ENCODE measurements around the gene RAB31.

RAB31 gene

DNA sequence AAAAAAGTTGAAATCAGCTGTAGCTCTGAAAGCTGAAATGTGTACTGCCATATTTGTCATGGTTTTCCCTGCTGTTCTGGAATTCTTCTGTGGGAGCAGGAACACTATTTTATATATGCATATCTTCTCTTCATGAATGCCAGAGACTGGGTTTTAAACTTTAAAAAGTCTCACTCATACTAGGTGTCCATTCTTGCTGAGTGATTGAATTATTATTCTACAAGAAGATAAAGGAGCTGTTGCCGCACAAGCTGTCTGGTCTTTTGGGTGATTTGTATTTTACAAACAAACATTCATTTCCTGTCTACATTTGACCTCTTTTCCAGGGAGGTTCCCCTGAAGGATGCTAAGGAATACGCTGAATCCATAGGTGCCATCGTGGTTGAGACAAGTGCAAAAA is 137.2 kb downstream of the RAB31 start:
- no peaks in the 10 kb centered on the region for H3K27me3 ChIP-seq (ENCODE audit: control insufficient read depth in 2 of 2, insufficient read depth in 2 of 2, low read length in 2 of 2)
- no peaks in the 10 kb centered on the region for H3K36me3 ChIP-seq (ENCODE audit: control insufficient read depth in 2 of 2, insufficient read depth in 2 of 2, low read length in 2 of 2)
- no peak overlapping the region for H3K4me3 ChIP-seq (ENCODE audit: low read length in 2 of 2)
- no peak overlapping the region for H3K27ac ChIP-seq (ENCODE audit: low read depth in 2 of 2, low read length in 2 of 2)
- no peaks in the 10 kb centered on the region for H3K9me3 ChIP-seq (ENCODE audit: control insufficient read depth in 2 of 2, low read length in 2 of 2)
- peaks cover 10 to 24% of the 10 kb centered on the region in 2 donors for H3K4me1 ChIP-seq (ENCODE audit: control insufficient read depth in 2 of 2, insufficient read depth in 2 of 2, low read length in 2 of 2)
- H3K9ac ChIP-seq (ENCODE audit: low read depth in 1 of 2, low read length in 2 of 2): no peak overlapping the region

DNA sequence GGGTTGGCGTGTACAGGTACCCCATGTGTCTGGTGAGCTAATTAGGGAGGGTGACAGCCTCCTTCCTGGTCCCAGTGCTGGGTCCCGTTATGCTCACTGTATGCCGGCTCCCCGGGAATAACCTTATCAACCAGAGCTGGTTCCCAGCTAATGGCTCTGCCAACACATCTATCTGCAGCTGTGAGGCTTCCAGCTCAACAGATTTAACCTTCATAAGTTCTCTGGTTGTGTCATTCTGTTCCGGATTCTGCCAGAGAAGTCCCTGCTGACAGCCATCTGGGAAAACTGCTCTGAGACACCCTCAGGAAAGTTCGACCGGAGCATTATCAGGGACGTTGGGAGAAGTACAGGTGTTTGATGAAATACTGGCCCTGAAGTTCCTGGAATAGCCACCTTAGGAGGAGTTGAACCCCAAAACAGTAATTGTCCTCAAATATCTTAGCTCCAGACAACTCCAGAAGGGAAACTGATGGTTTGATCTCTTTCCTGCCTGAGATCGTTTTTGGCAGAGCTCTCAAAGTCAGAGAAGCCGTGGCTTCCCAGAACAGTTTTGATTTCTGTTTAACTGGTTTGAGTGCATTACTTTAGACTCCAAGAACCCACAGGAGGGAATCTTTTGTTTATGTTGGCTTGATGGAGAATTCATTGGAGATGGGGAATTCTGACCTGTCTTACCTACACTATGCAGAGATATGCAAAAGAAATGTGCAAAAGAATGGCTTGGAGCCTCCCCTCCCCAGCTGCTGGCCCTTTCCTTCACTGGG is 138.2 kb downstream of the RAB31 start:
- H3K36me3 ChIP-seq (ENCODE audit: control insufficient read depth in 2 of 2, insufficient read depth in 2 of 2, low read length in 2 of 2): no peaks in the 10 kb centered on the region
- H3K27ac ChIP-seq (ENCODE audit: low read depth in 2 of 2, low read length in 2 of 2): no peak overlapping the region
- peaks cover 10 to 26% of the 10 kb centered on the region in 2 donors for H3K4me1 ChIP-seq (ENCODE audit: control insufficient read depth in 2 of 2, insufficient read depth in 2 of 2, low read length in 2 of 2)
- H3K27me3 ChIP-seq (ENCODE audit: control insufficient read depth in 2 of 2, insufficient read depth in 2 of 2, low read length in 2 of 2): no peaks in the 10 kb centered on the region
- H3K9ac ChIP-seq (ENCODE audit: low read depth in 1 of 2, low read length in 2 of 2): no peak overlapping the region
- no peaks in the 10 kb centered on the region for H3K9me3 ChIP-seq (ENCODE audit: control insufficient read depth in 2 of 2, low read length in 2 of 2)
- H3K4me3 ChIP-seq (ENCODE audit: low read length in 2 of 2): no peak overlapping the region

DNA sequence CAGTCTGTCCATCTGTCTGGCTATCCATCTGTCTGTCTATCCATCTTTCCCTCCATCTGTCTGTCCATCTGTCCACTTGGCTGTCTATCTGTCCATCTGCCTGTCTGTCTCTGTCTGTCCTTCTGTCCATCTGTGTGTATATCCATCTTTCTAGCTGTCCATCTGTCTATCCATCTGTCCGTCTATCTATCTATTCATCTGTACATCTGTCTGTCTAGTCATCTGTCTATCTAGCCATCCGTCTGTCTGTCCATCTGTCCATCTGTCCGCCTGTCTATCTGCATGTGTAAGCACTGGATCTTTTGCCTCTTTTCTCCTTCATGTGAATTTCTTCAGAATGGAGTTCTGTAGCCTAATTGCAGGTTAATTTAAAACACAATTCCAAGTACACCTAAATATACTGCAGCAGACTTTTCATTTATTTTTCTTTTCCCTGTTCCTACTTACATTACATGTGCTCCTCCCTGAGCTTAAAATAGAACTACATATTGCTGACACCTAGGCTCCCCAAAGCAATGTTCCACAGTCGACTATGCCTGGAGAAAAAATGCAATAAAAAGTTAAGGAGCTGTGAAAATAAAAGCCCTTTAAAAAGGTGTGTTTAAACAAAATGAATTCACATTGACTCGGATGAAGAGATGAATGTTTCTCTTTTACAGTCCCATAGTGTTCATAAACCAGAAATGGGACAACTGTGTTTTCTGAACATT is 140.2 kb downstream of the RAB31 start:
- Histone ChIP-seq H3K27ac (ENCODE audit: low read depth in 2 of 2, low read length in 2 of 2) (peak overlapping the region; percentile 53 to 78), H3K9ac (ENCODE audit: low read depth in 1 of 2, low read length in 2 of 2) (peak overlapping the region in 1 of 2 donors; percentile 52), H3K4me1 (ENCODE audit: control insufficient read depth in 2 of 2, insufficient read depth in 2 of 2, low read length in 2 of 2) (peaks cover 10 to 27% of the 10 kb centered on the region in 2 donors), H3K4me3 (ENCODE audit: low read length in 2 of 2) (no peak overlapping the region), H3K27me3 (ENCODE audit: control insufficient read depth in 2 of 2, insufficient read depth in 2 of 2, low read length in 2 of 2) (no peaks in the 10 kb centered on the region), H3K9me3 (ENCODE audit: control insufficient read depth in 2 of 2, low read length in 2 of 2) (no peaks in the 10 kb centered on the region), H3K36me3 (ENCODE audit: control insufficient read depth in 2 of 2, insufficient read depth in 2 of 2, low read length in 2 of 2) (no peaks in the 10 kb centered on the region)

DNA sequence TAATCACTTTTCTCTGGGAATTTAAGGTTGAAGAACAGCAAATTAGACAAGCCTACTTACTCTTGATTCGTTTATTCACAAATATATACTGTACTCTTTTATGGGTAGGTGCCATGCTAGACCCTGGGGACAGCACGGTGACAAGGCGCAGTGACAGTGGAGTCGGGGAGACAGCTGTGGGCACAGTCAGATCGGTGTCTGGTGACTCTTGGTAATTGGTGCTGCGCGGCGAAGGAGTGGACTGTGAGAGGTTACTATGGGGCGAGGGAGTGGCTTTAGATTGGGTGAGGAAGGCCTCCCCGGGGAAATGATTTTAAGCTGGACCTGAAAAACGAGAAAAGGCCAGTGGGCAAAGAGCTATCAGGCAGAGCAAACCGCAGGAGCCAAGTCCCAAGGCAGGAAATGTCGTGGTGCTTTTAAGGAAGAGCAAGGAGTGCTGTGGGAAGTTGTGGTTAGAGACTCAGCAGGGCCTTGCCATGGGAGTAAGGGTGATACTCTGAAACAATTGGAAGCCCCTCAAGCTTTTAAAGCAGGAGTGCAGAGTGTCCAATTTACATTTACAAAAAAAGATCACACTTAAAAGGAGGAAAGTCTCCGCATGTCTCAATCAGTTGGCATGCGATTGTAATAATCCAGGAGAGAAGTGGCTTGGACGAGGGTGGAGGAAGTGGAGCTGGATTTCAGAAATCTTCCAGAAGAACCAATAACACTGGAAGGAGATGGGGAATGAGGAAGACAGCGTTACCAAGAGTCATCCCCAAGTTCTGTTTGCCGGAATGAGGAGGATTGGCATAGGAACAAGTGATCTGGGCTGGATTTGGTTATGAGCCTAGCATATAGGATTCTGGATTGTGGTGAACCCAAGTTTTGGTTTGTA is 141.5 kb downstream of the RAB31 start:
- Histone ChIP-seq H3K9me3 (ENCODE audit: control insufficient read depth in 2 of 2, low read length in 2 of 2) (no peaks in the 10 kb centered on the region), H3K27ac (ENCODE audit: low read depth in 2 of 2, low read length in 2 of 2) (peak overlapping the region; percentile 53 to 78), H3K4me3 (ENCODE audit: low read length in 2 of 2) (peak overlapping the region; percentile 7 to 18), H3K27me3 (ENCODE audit: control insufficient read depth in 2 of 2, insufficient read depth in 2 of 2, low read length in 2 of 2) (no peaks in the 10 kb centered on the region), H3K36me3 (ENCODE audit: control insufficient read depth in 2 of 2, insufficient read depth in 2 of 2, low read length in 2 of 2) (no peaks in the 10 kb centered on the region), H3K4me1 (ENCODE audit: control insufficient read depth in 2 of 2, insufficient read depth in 2 of 2, low read length in 2 of 2) (peaks cover 10 to 27% of the 10 kb centered on the region in 2 donors), H3K9ac (ENCODE audit: low read depth in 1 of 2, low read length in 2 of 2) (peak overlapping the region in 1 of 2 donors; percentile 24)

DNA sequence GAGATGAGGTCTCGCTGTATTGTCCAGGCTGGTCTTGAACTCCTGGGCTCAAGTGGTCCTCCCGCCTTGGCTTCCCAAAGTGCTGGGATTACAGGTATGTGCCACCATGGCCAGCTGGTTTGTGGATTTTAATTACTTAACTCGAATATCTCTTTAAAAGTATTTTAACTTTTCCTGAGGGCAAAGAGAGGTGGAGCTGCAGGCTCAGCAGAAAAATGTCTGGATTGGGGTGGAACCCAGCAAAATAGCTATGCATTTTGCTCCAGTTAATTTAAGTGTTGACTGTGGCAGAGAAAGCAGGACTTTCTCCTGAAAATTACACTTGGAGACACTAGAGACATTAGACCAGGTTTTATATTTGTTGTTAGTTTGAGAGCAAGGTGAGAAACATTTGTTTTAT is 142.2 kb downstream of the RAB31 start:
- Histone ChIP-seq H3K9ac (ENCODE audit: low read depth in 1 of 2, low read length in 2 of 2) (no peak overlapping the region), H3K9me3 (ENCODE audit: control insufficient read depth in 2 of 2, low read length in 2 of 2) (no peaks in the 10 kb centered on the region), H3K27ac (ENCODE audit: low read depth in 2 of 2, low read length in 2 of 2) (no peak overlapping the region), H3K4me1 (ENCODE audit: control insufficient read depth in 2 of 2, insufficient read depth in 2 of 2, low read length in 2 of 2) (peaks cover 10 to 27% of the 10 kb centered on the region in 2 donors), H3K27me3 (ENCODE audit: control insufficient read depth in 2 of 2, insufficient read depth in 2 of 2, low read length in 2 of 2) (no peaks in the 10 kb centered on the region), H3K36me3 (ENCODE audit: control insufficient read depth in 2 of 2, insufficient read depth in 2 of 2, low read length in 2 of 2) (no peaks in the 10 kb centered on the region), H3K4me3 (ENCODE audit: low read length in 2 of 2) (no peak overlapping the region)

DNA sequence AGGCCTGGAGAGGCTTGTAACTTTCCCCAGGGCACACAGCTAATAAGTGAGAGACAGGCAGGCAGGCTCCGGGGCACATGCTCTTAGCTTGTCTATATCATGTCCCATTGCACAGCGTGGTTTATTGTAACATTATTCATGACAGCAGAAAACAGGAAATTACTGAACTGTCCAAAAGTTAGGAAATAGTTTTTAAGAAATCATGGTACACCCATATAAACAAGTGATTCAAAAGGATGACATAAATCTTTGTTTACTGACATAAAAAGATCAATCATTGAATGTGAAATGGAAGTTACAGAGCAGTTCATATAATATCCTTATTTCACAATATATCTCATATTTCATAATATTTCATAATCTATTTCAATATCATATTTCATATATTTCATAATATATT is 143.4 kb downstream of the RAB31 start:
- Histone ChIP-seq H3K9me3 (ENCODE audit: control insufficient read depth in 2 of 2, low read length in 2 of 2) (no peaks in the 10 kb centered on the region), H3K27me3 (ENCODE audit: control insufficient read depth in 2 of 2, insufficient read depth in 2 of 2, low read length in 2 of 2) (no peaks in the 10 kb centered on the region), H3K27ac (ENCODE audit: low read depth in 2 of 2, low read length in 2 of 2) (no peak overlapping the region), H3K9ac (ENCODE audit: low read depth in 1 of 2, low read length in 2 of 2) (no peak overlapping the region), H3K4me1 (ENCODE audit: control insufficient read depth in 2 of 2, insufficient read depth in 2 of 2, low read length in 2 of 2) (peaks cover 10 to 27% of the 10 kb centered on the region in 2 donors), H3K36me3 (ENCODE audit: control insufficient read depth in 2 of 2, insufficient read depth in 2 of 2, low read length in 2 of 2) (no peaks in the 10 kb centered on the region), H3K4me3 (ENCODE audit: low read length in 2 of 2) (no peak overlapping the region)

DNA sequence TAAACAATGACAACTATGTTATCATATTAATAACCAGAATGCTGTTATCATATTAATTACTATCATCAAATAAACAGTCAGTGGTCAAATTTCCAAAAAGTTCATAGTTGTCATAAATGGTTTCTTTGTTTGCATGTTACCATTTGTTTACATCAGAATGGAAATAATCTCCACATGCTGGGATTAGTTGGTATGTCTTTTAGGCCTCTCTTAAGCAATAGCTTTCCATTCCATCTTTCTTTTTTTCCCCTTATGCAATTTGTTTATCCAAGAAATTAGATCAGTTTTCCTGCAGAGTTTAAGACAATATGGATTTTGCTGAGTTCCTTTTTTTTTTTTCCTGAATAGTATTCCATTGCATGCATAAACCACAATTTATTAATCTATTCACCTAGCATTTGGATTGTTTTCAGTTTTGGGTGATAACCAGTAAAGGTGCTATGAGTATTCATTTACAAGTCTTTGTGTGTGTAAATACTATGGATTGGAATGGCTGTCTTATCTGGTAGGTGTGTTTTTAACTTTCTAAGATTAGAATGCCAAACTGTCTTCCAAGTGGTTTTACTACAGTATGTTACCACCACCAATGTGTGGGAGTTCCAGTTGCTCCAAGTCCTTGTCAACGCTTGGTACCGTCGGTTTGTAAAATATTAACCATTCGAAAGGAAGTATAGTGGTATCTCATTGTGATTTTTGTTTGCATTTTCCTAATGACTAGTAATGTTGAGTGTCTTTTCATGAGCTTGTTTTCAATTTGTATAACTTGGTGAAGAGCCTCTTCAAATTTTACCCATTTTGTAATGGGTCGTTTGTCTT is 144.4 kb downstream of the RAB31 start:
- no peak overlapping the region for H3K27ac ChIP-seq (ENCODE audit: low read depth in 2 of 2, low read length in 2 of 2)
- peaks cover 10 to 27% of the 10 kb centered on the region in 2 donors for H3K4me1 ChIP-seq (ENCODE audit: control insufficient read depth in 2 of 2, insufficient read depth in 2 of 2, low read length in 2 of 2)
- no peak overlapping the region for H3K9ac ChIP-seq (ENCODE audit: low read depth in 1 of 2, low read length in 2 of 2)
- H3K36me3 ChIP-seq (ENCODE audit: control insufficient read depth in 2 of 2, insufficient read depth in 2 of 2, low read length in 2 of 2): no peaks in the 10 kb centered on the region
- H3K27me3 ChIP-seq (ENCODE audit: control insufficient read depth in 2 of 2, insufficient read depth in 2 of 2, low read length in 2 of 2): no peaks in the 10 kb centered on the region
- H3K4me3 ChIP-seq (ENCODE audit: low read length in 2 of 2): no peak overlapping the region
- no peaks in the 10 kb centered on the region for H3K9me3 ChIP-seq (ENCODE audit: control insufficient read depth in 2 of 2, low read length in 2 of 2)

DNA sequence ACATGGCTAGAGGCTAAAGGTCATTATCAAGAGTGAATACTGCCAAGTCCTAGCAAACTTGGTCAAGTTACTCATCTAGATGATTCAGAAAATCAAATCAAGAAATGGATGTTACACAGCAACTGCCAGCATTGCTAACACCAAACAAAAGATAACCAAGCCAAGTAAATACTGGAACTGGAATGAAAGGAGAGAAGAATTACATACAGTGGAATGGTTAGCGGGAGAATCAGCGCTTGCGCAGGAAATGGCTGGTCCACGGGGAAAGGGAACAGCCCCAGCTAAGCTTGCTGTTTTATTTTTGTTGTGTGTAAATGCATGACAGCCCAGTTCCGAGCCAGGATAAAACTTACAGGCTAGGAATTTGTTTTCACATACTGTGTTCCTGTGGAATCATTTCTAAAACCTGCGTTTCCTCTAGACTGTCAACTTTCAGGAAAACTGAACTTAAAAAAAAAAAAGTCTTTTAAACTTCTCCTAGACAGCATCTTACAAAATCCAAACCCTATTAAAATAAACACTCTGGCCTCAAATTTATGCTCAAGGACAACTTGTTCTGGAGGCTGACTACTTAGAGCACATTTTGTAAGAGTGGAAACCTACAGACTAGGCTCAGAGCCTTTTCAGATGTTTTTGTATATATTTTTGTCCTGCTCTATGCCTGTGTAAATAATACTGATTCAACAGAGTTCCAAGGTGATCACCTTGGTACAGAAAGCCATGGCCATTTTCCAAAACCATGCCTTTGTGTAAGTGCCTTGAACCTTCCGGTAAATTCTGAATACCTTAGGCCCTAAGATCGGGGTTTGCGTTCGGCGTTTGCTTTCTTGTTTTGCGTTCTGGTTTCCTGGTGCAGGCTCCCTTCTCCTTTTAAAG is 146.9 kb downstream of the RAB31 start:
- Histone ChIP-seq H3K36me3 (ENCODE audit: control insufficient read depth in 2 of 2, insufficient read depth in 2 of 2, low read length in 2 of 2) (no peaks in the 10 kb centered on the region), H3K4me3 (ENCODE audit: low read length in 2 of 2) (no peak overlapping the region), H3K27me3 (ENCODE audit: control insufficient read depth in 2 of 2, insufficient read depth in 2 of 2, low read length in 2 of 2) (no peaks in the 10 kb centered on the region), H3K9me3 (ENCODE audit: control insufficient read depth in 2 of 2, low read length in 2 of 2) (no peaks in the 10 kb centered on the region), H3K4me1 (ENCODE audit: control insufficient read depth in 2 of 2, insufficient read depth in 2 of 2, low read length in 2 of 2) (peaks cover 0 to 5% of the 10 kb centered on the region in 2 donors), H3K9ac (ENCODE audit: low read depth in 1 of 2, low read length in 2 of 2) (no peak overlapping the region), H3K27ac (ENCODE audit: low read depth in 2 of 2, low read length in 2 of 2) (peak overlapping the region; percentile 19 to 58)

DNA sequence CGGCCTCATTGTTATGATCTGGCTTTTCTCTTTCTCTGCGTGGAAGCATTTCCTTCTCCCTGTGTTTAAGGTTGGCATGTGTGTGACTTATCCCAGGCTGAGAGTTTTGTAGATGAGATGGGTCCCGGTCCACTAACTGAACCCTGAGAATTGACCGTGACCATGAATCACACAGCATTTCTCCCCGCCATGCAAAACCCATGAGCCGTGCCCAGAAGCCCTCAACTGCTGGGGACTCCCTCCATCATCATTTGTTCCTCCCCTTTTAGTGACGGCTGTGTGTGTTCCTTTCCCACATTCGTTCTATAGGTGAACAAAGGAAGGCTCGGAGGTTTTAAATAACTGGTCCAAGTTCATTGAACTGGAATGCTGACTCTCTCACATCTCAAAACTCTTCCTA is 147.6 kb downstream of the RAB31 start:
- Histone ChIP-seq H3K36me3 (ENCODE audit: control insufficient read depth in 2 of 2, insufficient read depth in 2 of 2, low read length in 2 of 2) (no peaks in the 10 kb centered on the region), H3K9me3 (ENCODE audit: control insufficient read depth in 2 of 2, low read length in 2 of 2) (no peaks in the 10 kb centered on the region), H3K27ac (ENCODE audit: low read depth in 2 of 2, low read length in 2 of 2) (peak overlapping the region; percentile 0 to 11), H3K4me1 (ENCODE audit: control insufficient read depth in 2 of 2, insufficient read depth in 2 of 2, low read length in 2 of 2) (peaks cover 0 to 3% of the 10 kb centered on the region in 2 donors), H3K4me3 (ENCODE audit: low read length in 2 of 2) (no peak overlapping the region), H3K9ac (ENCODE audit: low read depth in 1 of 2, low read length in 2 of 2) (no peak overlapping the region), H3K27me3 (ENCODE audit: control insufficient read depth in 2 of 2, insufficient read depth in 2 of 2, low read length in 2 of 2) (no peaks in the 10 kb centered on the region)

All from mucosa of rectum (tissue), 2 donors.